Measurements from ENCODE around the gene GCN1.
"Not testable (repeated sequence)": the region's sequence is repeated elsewhere in the genome, so short reads cannot be mapped to it uniquely, and the experiment has no call there.

Gene GCN1

DNA sequence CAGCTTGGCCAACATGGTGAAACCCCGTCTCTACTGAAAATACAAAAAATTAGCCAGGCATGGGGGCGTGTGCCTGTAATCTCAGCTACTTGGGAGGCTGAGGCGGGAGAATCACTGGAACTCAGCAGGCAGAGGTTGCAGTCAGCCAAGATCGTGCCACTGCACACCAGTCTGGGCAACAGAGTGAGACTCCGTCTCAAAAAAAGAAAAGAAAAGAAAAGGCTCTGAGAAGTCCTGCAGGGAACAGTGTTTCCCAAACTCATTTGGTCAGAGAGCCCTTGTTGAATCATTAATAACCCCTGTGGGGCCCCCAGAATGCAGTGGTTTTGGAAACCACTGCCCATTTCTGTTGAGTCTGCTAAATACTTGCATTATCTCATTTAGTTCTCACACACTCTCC lies 18.7 kb upstream of the GCN1 start:
- DNase-seq (ENCODE audit: low read depth) = not testable (repeated sequence)

DNA sequence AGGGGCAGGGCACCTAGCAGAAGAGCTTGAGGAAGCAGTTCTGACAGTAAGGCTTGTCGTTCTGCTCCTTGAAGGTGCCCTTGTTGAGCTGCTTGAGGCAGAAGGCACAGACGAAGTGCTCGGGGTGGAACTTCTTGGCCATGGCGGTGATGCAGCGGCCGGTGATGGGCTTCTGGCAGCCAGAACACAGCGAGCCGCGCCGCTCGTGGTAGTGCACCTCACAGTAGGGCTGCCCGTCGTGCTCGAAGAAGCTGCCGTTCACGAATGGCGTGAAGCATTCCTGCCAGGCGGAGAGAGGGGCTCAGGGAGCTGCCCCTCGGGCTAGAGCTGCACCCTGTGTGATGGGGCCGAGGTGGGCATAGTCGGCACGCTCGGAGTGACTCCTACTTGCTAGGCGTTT lies 17.8 kb upstream of the GCN1 start:
- no peak for DNase-seq (ENCODE audit: low read depth)

GRCh38 chr12:120211904-120212283 lies 17.4 kb upstream of the GCN1 start:
- DNase-seq (ENCODE audit: low read depth) = no peak

DNA sequence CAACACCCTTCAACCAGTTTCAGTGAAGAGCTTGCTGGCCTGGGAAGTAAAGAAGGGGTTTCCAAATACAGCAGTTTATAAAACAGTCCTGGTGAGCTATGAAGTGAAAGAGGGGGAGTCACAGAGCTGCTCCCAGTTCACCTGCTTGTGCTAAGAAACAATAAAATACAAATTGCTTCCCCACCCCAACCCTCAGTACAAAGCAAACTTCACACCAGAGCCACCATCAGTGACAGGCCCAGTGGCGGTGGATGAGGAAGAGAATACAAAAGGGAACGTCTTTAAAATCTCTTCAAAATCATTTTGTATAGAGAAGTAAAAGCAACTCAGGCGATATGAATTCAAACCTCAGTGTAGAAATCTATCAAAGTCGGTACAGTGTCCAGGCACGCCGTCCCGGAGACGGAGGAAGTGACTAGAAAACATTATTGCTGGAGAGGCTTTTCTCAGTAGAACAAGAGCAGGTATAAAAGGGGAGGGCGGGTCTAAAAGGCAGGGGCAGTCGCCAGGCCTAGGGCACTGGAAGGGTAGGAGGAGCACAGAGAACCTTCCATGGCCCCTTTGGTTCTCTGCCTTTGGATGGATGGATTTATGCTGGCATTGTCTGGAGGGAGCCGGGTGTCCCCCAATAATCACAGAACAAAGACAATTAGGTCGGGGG lies 16.9 kb upstream of the GCN1 start:
- DNase-seq (ENCODE audit: low read depth) = no peak

DNA sequence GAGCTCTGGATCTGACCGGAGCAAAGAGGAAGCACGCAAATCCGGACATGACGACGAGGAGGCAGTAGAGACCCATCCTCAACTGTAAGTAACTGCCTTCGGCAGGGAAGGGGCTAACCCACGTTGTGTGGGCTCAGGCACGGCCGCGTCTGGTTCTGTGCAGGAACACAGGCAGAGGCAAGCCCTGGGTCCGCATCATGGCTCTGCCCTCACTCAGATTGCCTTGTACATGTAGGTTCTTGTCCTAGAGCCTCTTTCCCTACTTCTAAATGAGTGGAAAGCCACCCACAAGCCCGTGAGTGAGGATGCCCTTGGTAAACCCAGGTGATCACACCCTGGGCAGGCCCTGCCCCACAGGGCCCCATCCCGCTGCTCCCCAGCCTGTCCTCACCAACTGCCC lies 15.3 kb upstream of the GCN1 start:
- DNase-seq (ENCODE audit: low read depth) = no peak

- no peak for DNase-seq (ENCODE audit: low read depth)
Measured at GRCh38 chr12:120207227-120207626, 12.7 kb upstream of the GCN1 start.

DNA sequence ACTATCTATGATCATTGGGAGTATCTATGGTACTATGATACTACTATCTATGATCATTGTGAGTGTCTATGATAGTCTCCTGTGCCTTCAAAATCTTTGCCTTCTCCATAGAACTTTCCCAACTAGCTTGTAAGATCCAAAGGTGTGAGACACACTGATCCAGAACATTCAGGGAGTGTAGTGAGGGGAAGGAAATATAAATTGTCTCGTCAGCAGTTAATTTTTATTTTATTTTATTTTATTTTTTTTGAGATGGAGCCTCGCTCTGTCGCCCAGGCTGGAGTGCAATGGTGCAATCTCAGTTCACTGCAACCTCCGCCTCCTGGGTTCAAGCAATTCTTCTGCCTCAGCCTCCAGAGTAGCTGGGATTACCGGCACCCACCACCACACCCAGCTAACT lies 12.3 kb upstream of the GCN1 start:
- DNase-seq (ENCODE audit: low read depth) = not testable (repeated sequence)

DNA sequence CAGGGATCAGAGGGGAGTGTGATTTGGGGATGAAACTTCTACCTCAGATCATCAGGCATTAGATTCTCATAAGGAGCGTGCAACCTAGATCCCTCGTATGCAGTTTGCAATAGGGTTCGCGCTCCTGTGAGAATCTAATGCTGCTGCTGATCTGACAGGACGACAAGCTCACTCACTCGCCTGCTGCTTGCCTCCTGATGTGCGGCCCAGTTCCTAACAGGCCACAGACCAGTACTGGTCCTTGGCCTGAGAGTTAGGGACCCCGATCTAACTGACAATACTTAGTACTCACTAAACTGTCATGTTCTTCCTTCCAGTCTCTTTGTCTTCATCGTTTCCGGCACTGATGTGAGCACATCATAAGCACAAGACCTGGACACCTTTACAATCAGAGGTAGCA lies 11.7 kb upstream of the GCN1 start:
- DNase-seq (ENCODE audit: low read depth) = no peak

DNA sequence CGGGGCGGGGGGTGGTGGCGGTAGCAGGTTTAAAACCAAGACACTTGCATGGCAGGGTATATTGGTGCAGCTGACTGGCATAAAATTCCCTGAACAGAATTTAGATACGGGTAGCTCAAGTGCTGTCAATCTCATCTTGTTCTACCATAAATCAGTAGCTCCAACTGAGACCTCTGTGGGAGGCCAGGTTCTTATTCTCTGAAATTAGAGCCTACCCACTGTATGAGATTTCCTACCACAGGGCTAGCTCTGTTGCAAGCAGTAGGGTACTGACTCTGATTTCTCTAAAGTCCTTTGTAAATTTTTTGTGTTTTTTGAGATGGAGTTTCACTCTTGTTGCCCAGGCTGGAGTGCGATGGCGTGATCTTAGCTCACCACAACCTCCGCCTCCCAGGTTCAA lies 9.7 kb upstream of the GCN1 start:
- DNase-seq (ENCODE audit: low read depth) = no peak

- DNase-seq (ENCODE audit: low read depth) = no peak
Measured at GRCh38 chr12:120200364-120200800, 5.9 kb upstream of the GCN1 start.

DNA sequence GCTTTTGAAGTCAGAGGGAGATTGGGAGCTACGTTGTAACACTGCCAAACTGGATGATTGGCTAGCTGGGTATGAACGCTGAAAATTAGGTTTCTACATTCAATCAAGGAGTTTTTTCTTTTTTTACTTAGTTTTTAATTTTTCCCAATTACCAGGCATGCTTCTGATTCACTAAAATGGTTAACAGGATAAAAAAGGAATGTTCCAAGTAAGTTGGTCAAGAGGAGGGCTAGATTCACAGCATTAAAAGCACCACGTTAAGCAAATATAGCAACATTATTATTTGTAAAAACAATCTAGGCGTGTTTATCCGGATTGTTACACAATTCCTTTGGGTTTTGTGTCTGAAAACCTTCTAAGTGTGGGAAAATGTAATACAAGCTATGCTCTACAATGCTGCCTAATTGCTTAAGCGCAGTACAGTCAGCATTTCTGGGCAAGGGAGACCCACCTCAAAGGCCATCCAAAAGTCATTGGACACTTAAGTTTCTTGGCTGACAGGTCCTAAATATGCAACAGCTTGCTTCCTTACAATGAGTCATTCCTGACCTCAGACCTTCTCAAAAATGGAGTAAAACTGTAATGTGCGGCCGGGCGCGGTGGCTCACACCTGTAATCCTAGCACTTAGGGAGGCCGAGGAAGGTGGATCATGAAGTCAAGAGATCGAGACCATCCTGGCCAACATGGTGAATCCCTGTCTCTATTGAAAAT lies 5.2 kb upstream of the GCN1 start:
- DNase-seq (ENCODE audit: low read depth) = peak; percentile 82

DNA sequence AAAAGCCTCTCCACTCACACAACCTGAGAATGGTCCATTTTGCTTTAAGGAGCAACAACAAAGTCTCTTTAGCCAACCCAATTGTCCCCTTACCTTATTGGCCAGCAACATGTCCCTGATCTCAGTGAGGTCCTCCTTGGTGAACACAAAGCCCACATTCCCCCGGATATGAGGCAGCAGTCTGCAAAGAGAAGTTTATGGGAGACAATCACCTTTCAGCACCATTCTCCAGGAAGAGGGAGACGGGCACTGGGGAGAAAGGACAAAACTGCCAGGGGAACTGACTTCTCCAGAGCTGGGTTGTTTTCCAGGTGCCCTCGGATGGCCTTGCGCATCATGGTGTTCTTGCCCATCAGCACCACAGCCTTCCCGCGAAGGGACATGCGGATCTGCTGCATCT lies 4.5 kb upstream of the GCN1 start:
- no peak for DNase-seq (ENCODE audit: low read depth)

DNA sequence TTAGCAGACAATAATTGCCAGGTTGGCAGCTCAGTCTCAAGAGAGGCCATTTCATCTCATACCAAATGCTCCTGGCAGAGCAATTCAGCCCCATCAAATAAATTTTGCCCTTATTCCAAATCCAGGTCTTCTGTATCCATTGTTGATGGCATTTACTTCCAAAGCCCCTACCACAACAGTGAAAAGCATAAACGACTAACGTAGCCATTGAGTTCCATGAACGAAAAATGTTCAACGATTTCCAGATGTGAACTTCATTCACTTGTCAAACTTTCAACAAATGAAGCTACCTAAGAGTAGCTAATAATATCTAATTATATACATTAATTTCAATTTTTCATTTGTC lies 3.0 kb upstream of the GCN1 start:
- DNase-seq (ENCODE audit: low read depth) = no peak

GRCh38 chr12:120196817-120197541 lies 2.5 kb upstream of the GCN1 start:
- DNase-seq (ENCODE audit: low read depth) = not testable (repeated sequence)

DNA sequence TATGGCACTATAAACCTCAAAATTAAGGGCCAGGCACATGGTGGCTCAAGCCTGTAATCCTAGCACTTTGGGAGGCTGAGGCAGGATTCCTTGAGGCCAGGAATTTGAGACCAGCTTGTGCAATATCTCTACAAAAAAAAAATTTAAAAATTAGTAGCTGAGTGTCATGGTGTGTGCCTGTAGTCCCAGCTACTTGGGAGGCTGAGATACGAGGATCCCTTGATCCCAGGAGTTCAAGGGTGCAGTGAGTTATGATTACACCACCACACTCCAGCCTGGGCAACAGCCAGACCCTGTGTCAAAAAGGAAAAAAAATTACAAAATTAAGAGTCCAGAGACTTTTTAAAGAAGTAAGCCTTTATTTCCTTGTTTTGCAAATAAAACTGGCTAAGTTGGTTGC lies 1.8 kb upstream of the GCN1 start:
- no peak for DNase-seq (ENCODE audit: low read depth)

DNA sequence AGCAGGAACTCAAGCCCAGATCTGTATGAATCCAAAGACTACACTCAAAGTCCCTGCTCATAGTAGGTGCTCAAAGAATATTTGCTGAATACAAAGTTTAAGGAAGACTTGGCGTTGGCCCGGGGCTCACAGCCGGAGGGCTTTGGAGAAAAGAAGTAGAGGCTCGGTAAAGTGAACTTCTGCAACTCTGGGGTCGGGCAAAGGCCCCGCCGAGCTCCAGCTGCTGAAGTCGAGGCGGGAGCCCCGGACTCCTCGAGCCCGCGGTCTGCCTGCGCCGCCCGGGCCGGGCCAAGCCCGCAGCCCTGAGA lies 335 bp downstream of the GCN1 start:
- DNase-seq (ENCODE audit: low read depth) = no peak

DNA sequence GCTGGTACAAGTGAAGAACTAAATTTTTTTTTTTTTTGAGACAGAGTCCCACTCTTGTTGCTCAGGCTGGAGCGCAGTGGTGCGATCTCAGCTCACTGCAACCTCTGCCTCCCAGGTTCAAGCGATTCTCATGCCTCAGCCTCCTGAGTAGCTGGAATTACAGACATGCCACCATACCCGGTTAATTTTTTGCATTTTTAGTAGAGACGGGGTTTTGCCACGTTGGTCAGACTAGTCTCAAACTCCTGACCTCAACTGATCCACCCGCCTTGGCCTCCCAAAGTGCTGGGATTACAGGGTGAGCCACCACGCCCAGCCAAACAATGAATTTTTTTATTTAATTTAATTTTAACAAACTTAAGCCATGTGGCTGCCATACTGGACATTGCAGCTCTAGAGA lies 1.2 kb downstream of the GCN1 start:
- not testable (repeated sequence) for DNase-seq (ENCODE audit: low read depth)

DNA sequence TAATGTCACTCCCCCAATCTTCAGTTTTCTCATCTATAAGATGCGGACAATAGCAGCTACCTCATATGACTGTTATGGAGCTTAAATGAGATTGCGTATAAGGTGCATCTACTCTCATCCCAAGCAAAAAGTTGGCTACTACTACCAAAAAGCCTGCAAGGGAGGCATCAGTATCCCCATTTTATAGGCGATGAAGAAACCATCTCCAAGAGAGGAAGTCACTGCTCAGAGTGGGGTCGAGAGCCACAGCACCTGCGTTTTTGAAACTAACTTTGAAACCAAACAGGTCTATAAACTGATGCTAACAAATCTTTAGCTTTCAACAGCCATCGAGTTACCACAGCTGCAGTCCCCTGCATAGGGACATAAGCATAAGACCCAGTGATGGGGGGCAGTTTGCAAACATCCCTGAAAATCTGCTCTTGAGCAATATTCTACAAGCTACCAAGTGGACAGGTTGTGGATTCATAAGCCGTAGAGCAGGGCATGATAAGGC lies 3.5 kb downstream of the GCN1 start:
- DNase-seq (ENCODE audit: low read depth) = no peak

- DNase-seq (ENCODE audit: low read depth) = no peak
Measured at GRCh38 chr12:120190386-120190785, 4.1 kb downstream of the GCN1 start.

DNA sequence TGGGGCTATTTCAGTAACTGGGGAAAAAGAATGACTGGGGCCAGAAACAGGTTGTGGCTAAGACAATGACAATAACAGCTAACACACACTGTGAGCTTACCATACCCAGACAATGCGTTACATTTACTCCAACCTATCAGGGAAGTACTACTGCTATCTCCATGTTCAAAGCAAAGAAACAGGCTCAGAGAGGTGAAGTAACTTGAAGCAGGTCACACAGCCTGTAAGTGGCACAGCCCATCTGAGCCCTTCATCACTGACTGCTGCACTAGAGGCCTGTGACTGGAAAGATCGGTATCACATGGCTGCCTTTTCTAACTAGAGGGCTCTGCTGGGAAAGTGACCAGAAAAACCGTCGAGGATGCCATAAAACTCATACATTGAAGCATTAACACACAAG lies 7.9 kb downstream of the GCN1 start:
- DNase-seq (ENCODE audit: low read depth) = no peak

DNA sequence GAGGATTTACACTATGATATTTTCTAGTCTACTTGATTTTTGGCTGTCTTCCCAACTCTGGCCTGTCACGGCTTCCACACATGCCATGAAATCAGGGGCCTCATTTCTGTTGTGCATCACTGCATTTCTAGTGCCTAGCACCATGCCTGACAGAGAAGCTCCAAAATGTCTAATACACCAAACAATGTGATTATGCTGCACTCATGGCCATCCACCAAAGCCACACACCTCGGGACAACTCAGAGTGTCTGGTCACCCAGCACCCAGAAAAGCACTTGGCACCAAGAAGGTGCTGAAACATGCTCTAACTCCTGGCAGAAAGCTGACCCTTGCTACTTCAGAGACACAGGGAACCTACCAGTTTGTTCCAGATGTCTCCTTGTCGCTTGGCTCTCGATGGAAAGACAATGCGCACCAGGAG lies 11.3 kb downstream of the GCN1 start:
- no peak for DNase-seq (ENCODE audit: low read depth)

DNA sequence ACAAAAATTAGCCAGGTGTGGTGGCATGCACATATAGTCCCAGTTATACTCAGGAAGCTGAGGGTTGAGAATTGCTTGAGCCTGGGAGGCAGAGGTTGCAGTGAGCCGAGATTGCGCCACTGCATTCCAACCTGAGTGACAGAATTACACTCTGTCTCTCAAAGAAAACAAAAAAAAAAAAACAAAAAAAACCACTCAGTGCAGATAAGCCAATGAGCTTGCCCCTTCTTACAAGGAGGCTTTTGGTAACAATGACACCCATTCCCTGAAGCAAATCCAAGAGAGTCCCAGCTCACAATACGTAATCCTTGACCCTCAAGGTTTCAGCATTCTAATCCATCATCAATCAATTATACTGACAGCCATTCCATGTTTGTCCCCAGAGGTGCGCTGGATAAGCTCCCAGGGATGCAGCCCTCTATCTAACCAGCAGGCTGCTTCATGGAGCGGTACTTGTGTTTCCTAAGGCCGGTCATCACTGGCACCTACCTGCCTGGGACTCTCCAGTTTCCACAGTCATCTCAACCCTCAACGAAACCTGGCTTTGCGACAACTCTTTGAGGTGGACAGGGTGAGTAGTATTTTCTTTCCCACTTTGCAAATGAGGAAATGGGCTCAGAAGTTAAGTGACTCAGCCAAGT lies 12.4 kb downstream of the GCN1 start:
- no peak for DNase-seq (ENCODE audit: low read depth)

DNA sequence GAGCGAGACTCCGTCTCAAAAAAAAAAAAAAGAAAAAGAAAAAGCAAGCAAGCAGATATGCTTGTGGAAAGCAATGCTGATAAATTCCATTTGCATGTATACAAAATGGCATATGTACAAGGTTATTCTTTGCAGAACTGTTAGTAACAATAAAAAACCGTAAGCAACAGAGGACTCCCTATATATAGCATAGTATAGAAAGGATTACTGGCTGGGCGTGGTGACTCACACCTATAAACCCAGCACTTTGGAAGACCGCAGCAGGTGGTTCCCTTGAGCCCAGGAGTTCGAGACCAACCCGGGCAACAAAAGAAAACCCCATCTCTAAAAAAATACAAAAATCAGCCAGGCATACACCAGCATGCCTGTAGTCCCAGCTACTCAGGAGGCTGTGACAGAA lies 13.5 kb downstream of the GCN1 start:
- no peak for DNase-seq (ENCODE audit: low read depth)

Data from GM04504 (cell line).